ENCODE measurements around the gene MNT.

Gene MNT

DNA sequence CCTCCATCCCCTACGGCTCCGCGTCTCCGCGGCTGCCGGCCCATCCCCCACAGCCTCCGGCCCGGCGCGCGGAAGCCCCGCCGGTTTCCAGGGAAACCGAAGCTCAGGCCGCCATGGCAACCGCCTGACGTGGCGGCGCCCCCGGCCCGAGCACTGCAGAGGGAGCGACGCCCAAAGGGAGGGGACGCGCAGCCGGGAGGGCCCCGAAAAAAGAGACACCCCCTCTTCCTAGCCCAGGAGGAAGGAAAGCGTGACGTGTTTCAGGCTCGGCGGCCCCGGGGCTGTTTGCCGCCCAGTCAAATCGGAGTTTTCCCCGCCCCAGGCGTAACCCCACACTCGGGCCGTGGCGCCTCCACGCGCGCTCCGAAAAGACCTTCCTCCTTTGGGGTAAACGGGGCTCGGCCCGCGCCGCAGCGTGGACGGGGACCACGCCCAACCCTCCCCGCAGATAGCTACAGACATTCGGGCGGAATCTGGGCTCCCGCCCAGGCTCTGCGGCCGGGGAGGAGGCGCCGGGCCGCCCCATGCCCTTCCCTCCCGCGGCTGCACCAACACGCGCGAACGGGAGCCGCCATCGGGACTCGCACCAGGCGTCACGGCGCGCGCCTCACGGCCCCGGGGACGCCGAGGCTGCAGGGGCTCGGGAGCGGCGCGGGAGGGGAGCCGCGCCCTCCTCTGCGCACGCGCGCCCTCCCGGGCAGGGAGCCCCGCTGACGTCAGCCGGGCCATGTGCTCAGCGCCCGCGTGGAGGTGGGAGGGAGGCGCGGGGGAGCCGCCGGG, 7.5 kb downstream of the MNT start:
- Histone ChIP-seq H3K36me3 (replicated peaks) (no peaks in the 10 kb centered on the region), H3K27me3 (replicated peaks) (no peaks in the 10 kb centered on the region), H3K4me3 (ENCODE audit: low read depth, low read length) (peak overlapping the region; percentile 63), H3K27ac (peak overlapping the region; percentile 99)
- in situ Hi-C loops (cut with HindIII; ENCODE audit: low pct_ligation_motif_present, low sequenced_read_pairs) = no loop called here
- peak; percentile 63 for DNase-seq
- TF ChIP-seq, protein P1, sequence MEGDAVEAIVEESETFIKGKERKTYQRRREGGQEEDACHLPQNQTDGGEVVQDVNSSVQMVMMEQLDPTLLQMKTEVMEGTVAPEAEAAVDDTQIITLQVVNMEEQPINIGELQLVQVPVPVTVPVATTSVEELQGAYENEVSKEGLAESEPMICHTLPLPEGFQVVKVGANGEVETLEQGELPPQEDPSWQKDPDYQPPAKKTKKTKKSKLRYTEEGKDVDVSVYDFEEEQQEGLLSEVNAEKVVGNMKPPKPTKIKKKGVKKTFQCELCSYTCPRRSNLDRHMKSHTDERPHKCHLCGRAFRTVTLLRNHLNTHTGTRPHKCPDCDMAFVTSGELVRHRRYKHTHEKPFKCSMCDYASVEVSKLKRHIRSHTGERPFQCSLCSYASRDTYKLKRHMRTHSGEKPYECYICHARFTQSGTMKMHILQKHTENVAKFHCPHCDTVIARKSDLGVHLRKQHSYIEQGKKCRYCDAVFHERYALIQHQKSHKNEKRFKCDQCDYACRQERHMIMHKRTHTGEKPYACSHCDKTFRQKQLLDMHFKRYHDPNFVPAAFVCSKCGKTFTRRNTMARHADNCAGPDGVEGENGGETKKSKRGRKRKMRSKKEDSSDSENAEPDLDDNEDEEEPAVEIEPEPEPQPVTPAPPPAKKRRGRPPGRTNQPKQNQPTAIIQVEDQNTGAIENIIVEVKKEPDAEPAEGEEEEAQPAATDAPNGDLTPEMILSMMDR (IDR thresholded peaks at IDR 0.05; ENCODE audit: low read depth, low read length, missing control alignments) = no peak

- Histone ChIP-seq H3K4me3 (ENCODE audit: low read depth, low read length) (peak overlapping the region; percentile 63), H3K27me3 (replicated peaks) (no peaks in the 10 kb centered on the region), H3K36me3 (replicated peaks) (no peaks in the 10 kb centered on the region), H3K27ac (peak overlapping the region; percentile 99)
- in situ Hi-C loops (cut with HindIII; ENCODE audit: low pct_ligation_motif_present, low sequenced_read_pairs) = no loop called here
- peak; percentile 90 for DNase-seq
- TF ChIP-seq, protein P1 (IDR thresholded peaks at IDR 0.05; ENCODE audit: low read depth, low read length, missing control alignments) = no peak
Observed at GRCh38 chr17:2392252-2393173, 8.3 kb downstream of the MNT start.

GRCh38 chr17:2391597-2392251, 9.1 kb downstream of the MNT start:
- no peak for DNase-seq
- H3K36me3 ChIP-seq (replicated peaks) = peaks cover 5% of the 10 kb centered on the region
- no peaks in the 10 kb centered on the region for H3K27me3 ChIP-seq (replicated peaks)
- H3K27ac ChIP-seq = peak overlapping the region; percentile 99
- in situ Hi-C loops (cut with HindIII; ENCODE audit: low pct_ligation_motif_present, low sequenced_read_pairs) = no loop called here
- TF ChIP-seq, protein P1 (IDR thresholded peaks at IDR 0.05; ENCODE audit: low read depth, low read length, missing control alignments) = no peak
- H3K4me3 ChIP-seq (ENCODE audit: low read depth, low read length) = peak overlapping the region; percentile 55

DNA sequence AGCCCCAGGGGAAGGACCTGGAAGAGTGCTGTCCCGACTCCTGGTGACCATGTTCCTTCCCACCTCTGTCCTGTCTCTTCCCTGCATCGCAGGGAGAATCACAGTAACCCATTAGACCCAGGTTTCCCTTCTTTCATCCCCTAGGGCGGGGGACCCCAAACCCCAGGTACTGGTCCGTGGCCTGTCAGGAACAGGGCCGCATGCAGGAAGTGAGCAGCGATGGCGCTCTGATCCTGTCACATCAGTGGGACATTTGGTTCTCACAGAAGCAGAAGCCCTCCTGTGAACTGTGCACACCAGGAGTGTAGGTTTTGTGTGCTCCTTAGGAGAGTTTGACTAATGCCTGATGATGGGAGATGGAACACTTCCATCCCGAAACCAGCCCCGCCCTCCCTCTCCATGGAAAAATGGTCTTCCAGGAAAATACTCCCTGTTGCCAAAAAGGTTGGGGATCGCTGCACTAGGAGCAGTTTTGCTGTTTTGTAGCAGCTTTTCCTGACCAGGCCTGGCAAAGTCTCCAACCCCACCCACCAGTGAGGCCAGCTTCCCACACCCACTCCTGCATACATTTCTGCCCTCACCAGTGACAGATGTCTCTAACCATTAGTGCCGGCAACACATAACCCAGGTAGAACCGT, 10.5 kb downstream of the MNT start:
- Histone ChIP-seq H3K4me3 (ENCODE audit: low read depth, low read length) (no peak overlapping the region), H3K36me3 (replicated peaks) (peaks cover 10% of the 10 kb centered on the region), H3K27me3 (replicated peaks) (no peaks in the 10 kb centered on the region), H3K27ac (no peak overlapping the region)
- TF ChIP-seq, protein P1 (IDR thresholded peaks at IDR 0.05; ENCODE audit: low read depth, low read length, missing control alignments) = no peak
- in situ Hi-C loops (cut with HindIII; ENCODE audit: low pct_ligation_motif_present, low sequenced_read_pairs) = no loop called here
- DNase-seq = no peak

DNA sequence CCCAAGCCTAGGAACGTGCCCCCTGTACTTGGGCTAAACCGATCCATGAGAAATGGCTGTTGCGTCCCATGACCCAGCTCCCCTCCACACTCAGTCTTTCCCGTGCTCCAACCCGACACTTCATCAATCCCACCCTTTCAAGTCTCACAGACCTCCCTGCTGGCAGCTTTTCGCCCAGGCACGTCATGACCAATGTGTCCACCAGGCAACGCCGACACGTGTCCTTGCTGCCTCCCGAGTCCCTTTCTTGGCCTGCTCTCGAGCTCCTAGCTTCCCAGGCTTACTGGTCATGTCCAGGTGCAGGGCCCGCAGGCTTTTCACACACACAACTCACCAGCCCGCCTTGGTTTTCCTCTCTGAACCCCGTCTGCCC, 12.2 kb downstream of the MNT start:
- DNase-seq = no peak
- TF ChIP-seq, protein P1 (IDR thresholded peaks at IDR 0.05; ENCODE audit: low read depth, low read length, missing control alignments) = peak; percentile 27
- no peaks in the 10 kb centered on the region for H3K27me3 ChIP-seq (replicated peaks)
- H3K27ac ChIP-seq = no peak overlapping the region
- no peak overlapping the region for H3K4me3 ChIP-seq (ENCODE audit: low read depth, low read length)
- in situ Hi-C loops (cut with HindIII; ENCODE audit: low pct_ligation_motif_present, low sequenced_read_pairs) = no loop called here
- peaks cover 10% of the 10 kb centered on the region for H3K36me3 ChIP-seq (replicated peaks)

Data from brain microvascular endothelial cell (primary cell).